Kasumi-1 (cell line): ENCODE data around the gene TUBGCP6.

Source experiments
- DNase-seq, 2 experiments: peaks; one replicate each; lab custom pipeline; 2025; lab: John Stamatoyannopoulos, UW

Gene TUBGCP6

DNA sequence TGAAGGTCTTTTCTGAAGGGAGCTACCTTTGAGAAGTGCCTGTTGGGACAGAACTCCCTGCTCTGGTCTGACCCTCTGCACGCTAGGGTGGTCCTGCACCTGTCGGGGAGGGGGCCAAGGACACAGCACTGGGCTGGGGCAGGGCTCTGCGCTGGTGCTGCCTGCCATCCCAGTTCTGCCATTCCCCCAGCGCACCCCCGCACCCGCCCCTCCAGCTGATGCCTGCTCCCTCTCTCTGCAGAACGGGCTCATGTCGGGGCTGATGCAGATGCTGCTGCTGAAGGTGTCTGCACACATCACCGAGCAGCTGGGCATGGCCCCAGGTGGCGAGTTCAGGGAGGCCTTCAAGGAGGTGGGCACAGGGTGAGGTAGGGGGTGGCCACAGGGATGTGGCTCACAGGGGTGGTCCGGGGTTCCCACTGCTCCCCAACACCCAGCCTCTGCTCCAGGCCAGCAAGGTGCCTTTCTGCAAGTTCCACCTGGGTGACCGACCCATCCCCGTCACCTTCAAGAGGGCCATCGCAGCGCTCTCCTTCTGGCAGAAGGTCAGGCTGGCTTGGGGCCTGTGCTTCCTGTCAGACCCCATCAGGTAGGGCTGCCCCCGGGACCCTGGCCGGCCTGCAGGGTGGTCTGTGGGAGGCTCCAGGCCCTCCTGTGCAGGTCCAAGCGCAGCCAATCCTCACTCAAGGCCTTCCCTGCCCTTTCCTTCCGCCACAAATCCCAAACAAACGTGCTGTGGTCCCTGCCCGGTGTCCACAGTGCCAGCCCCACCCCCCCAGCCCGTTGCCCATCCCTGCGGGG, 47.6 kb downstream of the TUBGCP6 start:
- DNase-seq, result no peak

DNA sequence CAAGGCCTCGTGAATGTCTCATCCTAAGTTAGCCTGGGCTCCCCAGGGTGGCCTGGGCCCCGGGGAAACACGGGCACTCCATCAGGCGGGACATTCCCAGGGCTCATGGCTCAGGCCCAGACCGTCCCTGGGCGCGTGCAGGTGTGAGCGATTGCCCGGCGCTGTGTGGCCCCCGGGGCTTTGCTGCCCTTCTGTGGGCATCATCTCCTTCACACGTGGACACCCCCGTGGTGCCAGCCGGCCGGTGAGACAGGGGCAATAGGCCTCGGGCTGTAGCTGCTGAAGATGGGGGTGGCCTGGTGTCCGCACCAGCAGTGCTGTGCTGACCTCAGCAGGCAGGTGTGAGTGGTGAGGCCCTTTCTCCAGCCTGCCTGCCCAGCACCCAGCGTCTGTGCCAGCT, 48.6 kb downstream of the TUBGCP6 start:
- no peak for DNase-seq

DNA sequence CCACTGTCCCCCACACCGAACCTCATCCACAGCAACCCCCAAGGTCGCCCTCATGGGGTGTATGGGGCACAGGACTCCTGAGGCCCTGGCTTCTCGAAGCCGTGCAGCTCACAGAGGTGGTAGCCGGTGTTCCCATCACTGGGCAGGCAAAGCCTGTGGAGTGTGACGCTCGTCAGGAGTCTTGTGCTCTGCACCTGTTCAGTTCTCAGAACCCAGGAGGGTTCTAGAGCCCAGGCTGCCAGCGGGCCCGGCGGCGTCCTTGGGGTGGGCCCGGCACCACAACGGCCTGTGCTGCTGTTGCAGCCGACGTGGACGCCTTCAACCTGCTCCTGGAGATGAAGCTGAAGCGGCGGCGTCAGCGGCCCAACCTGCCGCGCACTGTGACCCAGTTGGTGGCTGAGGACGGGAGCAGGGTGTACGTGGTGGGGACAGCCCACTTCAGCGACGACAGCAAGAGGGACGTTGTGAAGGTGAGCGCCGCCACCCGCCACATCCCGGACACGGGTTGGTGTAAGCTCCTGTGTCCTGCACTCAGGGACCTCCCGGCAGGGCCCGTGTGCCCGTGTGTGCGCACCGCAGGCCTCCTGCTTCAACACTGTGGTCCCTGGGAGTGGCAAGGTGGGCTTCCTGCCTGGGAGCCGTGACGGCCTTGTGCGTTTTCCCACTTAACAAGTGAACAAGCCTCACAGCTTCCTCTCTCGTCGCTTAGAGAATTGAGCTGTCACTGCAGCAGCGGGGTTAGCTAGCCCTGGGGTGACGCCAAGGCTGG, 50.6 kb downstream of the TUBGCP6 start:
- no peak for DNase-seq

DNA sequence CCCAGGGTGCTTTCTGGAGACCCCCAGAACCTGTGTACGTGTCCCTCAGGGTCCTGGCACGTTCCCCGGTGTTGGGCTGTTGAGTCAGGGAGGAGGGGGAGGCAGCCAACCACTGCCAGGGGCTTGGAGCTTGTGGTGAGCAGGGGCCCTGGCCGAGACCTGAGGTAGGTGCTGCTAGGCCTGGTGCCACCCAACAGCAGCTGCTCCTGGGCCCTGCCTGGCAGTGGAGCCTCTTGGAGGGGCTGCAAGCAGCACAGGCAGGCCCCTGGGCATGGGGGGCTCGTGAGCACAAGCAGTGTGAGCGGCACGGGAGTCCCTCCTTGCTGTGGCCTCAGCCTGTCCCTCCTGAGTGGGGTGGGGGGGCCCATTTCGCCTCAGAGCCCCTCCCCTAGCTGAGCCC, 51.2 kb downstream of the TUBGCP6 start:
- DNase-seq, result no peak

DNA sequence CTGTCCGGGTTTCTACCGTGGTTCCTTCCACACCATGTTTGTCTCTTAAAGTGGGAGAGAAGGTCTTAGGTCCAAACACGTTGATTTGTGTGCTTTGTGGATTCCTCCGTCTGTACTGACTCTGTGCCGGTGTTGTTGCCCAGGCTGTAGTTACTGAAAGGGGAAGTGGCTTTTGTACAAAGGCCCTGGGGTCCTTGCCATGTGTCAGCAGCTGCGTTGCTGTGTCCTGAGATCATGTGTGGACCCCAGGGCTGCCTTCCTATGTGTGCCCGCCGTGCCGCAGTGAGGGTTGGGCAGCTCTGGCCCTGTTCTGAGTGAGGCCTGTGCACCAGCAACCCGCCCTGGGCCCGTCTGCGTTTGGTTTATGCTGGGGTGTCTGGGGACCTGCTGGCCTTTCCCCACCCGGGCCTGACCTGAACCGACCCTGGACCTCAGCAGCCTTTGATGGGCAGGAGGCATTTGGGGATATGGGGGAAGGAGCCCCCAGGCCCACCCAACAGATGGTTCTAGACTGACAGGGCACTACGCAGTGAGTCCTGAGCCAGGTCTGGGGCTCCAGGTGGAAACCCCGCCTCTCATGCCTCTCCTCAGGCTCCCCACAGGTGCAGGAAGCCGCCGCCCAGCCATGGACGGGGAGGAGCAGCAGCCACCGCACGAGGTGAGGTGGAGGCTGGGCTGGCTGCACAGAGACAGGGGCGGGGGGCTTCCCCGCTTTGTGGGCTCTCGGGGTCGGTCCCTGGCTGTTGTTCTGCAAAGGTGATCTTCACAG, 52.2 kb downstream of the TUBGCP6 start:
- peak; percentile 59 to 64 for DNase-seq

GRCh38 chr22:50190941-50191741, 53.7 kb downstream of the TUBGCP6 start:
- peak; percentile 96 to 98 for DNase-seq

DNA sequence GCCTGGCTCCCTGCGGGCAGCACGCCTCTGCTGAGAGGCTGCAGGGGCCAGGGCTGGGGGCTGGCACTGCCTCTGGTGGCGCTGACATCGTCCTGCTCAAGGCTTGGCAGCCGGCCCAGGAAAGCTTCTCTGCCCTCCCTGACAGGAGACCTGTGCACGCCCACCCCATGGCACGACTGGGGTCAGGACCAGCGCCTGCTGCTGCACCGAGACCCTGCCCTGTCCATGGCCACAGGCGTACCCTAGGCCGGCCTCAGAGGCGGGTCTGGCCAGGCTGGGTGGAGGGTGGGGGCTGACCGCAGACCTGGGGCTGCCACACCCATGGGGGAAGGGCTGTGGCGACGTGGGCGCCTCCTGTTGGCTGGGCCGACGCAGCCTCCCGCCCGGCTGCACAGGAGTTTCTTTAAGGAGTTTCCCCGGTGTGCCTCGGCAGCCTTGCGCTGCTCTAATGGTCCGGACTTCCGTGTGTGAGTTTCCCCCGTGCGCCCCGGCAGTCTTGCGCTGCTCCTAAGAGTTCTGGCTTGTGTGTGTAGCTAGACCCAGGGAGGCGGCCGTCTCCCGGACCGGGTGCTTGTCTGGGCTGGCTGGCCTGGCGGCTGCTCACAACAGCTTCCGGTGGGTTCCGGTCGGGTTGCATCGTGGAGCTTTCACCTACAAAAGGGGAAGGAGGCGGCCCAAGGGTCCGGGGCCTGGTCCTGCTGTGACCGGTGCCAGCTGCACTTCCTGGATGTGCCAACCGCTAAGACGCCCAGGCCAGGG, 54.5 kb downstream of the TUBGCP6 start:
- peak; percentile 80 to 83 for DNase-seq

- DNase-seq, result no peak
Observed at GRCh38 chr22:50189849-50190181, 55.0 kb downstream of the TUBGCP6 start.

GRCh38 chr22:50189184-50189848, 55.5 kb downstream of the TUBGCP6 start:
- no peak for DNase-seq

GRCh38 chr22:50188356-50188755, 56.5 kb downstream of the TUBGCP6 start:
- DNase-seq, result no peak

- no peak for DNase-seq
Observed at GRCh38 chr22:50186761-50187523, 57.9 kb downstream of the TUBGCP6 start.

GRCh38 chr22:50186181-50186714, 58.6 kb downstream of the TUBGCP6 start:
- DNase-seq, result no peak

DNA sequence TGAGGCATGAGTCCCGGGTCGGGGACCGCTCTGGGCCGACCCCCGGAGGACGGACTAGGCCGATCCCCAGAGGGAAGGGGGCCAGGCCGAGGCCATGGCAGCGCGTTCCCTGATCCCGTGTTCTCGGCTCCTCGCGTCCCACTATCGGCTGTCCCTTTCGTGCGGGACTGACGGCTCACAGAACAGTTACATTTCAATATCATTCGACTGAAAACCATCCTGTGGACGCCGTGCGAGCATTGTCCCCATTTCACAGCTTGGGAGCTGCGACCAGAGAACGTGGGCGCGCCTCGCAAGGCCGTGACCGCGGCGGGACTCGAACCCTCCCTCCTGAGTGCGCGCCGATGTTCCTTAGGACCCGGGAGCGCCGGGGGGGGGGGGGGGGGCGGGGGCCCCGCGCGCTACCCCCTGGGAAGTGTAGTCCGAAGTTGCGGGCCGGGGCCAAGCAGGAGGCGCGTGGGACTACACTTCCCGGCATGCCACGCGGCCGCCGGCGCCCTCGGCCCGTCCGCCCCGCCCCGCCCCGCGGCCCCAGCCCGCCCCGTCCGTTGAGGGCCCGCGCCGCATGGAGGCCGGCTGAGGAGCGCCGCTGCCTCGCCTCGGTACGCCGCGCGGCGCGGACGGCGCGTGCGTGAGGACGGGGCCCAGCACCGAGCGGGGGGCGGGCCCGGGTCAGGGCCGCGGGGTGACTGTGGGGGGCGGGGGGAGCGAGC, 59.3 kb downstream of the TUBGCP6 start, which contains the start of gene TRABD:
Gene TRABD, plus strand, starts transcription at position 539 of the 713 bp plus-strand sequence. CDS start 7,148 bp downstream, outside the sequence.
- peak; percentile 78 to 80 for DNase-seq

GRCh38 chr22:50184902-50185374, 59.9 kb downstream of the TUBGCP6 start:
- no peak for DNase-seq

- no peak for DNase-seq
Observed at GRCh38 chr22:50184004-50184901, 60.6 kb downstream of the TUBGCP6 start.

DNA sequence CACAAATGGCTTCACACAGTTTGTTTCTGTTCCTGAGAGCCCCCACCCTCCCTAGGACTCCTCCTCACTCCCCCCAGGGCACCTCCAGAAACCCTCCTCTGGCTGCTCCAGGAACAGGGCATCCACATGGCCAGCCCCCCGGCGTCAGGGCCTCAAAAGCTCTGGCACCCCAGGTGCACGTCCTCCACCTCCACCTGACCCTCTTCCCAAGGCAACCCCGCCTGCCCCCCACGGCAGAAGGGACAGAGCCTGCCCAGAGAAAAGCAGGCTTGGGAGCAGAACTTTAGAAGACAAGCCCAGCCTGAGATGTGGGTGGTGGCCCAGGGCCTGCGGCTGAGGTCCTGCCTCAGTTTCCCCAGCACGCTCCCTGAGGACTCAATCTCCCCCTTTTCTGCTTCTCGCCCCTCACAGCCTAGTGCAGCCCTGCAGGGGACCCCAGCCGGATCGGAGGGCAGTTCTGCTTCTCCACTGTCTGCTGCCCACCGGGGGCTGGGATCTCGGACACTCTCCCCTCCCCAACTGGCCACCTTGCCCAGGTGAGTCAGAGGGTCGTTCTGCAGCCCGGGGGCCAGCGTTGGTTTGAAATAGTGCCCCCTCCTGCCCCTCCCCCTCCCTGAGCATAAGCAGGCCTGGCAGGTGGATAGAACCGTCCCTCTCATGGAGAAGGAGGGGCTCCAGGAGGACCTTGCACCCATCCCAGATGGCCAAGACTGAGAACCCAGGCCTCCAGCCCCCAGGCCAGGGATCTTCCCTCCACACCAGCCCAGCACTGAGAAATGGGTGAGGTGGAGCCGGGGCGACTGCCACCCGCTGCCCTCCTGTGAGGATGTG, 61.5 kb downstream of the TUBGCP6 start:
- no peak for DNase-seq
